GM19395 (cell line): ENCODE measurements around the gene GTF2IRD1.
"Not testable (repeated sequence)": the region's sequence is repeated elsewhere in the genome, so short reads cannot be mapped to it uniquely, and the experiment has no call there.

ENCODE experiments used
- ATAC-seq: cut with Tn5 transposase; IDR thresholded peaks from one replicate; pipeline ENCODE4 v1.9.1; 2021; ENCODE audit warnings: mild to moderate bottlenecking, moderate library complexity; ENCODE audit not compliant: unreplicated experiment

Gene GTF2IRD1

GRCh38 chr7:74544706-74545469, 91.2 kb downstream of the GTF2IRD1 start:
- ATAC-seq, result no peak

DNA sequence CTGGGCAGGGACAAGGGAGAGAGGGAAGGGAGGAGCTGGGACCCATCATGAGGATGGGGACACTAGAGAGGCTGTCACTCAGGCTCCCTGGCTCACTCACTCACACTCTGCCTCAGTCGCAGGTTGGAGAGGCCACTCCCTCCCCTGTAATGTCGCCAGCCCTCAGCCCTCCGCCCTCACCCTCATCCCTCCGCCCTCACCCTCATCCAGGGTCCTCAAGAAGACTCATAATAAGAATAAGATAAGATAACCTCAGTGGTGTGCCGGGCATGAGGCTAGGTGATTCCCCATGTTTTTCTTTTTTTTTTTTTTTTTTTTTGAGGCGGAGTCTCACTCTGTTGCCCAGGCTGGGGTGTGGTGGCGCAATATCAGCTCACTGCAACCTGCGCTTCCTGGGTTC, 92.2 kb downstream of the GTF2IRD1 start:
- ATAC-seq, result no peak

DNA sequence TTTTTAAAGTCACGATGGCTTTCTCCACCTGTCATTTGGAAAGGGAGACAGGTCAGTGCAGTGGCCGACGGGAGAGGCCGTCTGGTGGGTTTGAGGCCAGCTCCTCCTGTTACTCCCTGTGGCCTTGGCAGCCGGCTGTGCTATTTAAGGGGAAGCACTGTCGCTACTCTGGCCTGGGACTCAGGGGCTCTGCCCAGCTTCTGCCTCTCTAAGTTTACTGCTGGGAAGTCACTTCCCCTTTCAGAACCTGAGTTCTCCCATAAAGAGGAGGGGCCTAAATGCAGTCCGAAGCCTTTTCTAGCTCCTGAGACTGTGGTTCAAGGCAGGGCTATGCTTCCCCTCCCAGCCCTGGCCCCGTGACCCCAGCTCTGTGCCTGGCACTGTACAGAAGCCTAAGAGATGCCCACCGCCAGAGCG, 99.9 kb downstream of the GTF2IRD1 start:
- ATAC-seq, result not testable (repeated sequence)

DNA sequence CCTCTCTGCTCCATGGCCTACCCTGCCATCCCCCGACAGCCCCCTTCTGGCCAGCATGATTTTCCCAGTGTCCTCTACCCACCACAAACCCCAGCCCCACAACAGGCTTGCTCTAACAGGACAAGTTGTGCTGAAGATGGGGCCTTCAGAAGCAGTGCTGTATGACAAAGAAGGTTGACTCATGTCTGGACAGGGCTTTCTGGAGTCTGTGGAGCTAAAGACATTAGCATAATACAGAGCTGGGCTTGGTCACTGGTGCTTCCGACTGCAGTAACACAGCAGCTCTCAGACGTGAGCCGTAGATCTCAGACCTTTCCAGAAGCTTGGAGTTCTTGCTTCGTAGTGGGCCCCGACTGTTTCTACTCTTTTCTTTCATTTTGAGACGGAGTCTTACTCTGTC, 100.5 kb downstream of the GTF2IRD1 start:
- ATAC-seq, result no peak

- no peak for ATAC-seq
Measured at GRCh38 chr7:74560086-74560719, 106.5 kb downstream of the GTF2IRD1 start.

DNA sequence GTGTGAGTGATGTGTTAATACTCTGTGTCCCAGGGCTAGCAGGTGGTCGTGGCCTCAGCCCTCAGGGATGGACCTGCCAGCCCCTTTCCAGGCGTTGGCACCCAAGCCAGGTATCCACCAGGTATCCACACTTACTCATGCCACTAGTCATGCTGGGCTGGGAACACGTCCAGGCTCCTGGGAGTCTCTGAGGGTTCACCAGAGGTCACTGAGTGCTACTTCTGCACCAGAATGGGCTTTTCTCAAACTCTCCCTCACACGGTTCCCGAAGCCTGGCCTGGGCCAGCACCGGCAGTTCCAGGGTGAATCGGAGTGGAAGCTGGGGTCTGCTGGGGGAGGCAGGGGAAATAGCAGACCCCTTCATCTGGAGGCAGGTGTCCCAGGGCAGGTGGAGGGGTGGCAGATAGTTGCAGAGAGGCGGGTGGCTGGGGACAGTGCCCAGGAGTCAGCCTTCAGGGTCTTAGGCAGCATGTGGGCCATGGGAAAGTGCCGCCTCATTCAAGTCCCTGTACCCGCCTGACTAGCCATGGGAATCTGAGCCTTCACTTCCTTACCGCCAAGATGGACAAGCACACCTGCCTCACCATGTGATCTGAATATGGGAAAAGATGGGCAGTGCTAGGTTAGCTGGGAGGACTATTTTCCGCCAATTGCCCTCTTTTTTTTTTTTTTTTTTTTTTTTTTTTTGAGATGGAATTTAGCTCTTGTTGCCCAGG, 108.3 kb downstream of the GTF2IRD1 start:
- no peak for ATAC-seq

DNA sequence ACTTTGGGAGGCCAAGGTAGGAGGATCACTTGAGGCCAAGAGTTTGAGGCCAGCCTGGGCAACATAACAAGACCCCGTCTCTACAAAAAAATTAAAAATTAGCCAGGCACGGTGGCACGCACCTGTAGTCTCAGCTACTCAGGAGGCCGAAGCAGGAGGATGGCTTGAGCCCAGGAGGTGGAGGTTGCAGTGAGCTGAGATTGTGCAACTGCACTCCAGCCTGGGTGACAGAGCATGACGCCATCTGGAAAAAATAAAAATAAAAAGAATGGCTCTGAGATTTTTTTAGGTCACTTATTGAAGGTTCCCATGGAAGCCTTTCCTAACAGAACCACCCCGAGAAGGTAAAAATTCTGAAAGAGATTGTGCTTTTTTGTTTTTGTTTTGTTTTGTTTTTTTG, 109.9 kb downstream of the GTF2IRD1 start:
- ATAC-seq, result not testable (repeated sequence)

DNA sequence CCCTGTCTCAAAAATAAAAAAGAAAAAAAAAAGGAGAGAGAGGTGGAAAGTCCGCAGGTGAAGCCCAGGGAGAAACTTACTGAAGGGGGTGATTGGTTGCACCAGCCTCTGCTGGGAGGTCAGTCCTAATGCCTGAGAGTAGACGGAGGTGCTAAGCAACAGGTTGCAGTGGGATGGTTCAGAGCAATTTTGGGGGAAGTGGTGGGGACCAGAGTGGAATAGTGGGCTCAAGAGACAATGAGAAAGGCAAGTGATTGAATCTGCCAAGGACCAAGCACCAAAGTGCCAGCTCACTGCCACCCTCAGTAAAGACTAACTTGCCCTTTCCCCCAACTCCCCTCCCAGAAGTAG, 113.6 kb downstream of the GTF2IRD1 start:
- ATAC-seq, result no peak

DNA sequence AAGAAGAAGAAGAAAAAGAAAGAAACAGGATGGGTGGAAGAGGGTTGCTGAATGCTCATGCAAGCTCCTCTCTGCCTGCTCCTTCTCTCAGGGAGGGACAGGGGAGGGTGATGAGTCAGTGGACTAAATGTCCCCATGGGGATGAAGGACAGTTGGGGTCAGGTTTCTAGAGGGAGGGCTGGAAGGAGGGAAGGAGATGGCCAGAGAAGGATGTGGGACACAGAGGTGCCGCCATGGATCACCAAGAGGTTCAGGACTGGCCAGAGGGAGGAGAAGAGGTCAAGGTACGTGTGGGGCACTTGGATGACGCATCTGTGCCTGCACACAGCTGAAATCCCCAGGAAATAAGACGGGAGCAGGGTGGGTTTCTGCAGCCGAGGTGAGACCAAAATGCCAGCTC, 115.0 kb downstream of the GTF2IRD1 start:
- ATAC-seq, result no peak

GRCh38 chr7:74569501-74570075, 115.9 kb downstream of the GTF2IRD1 start:
- no peak for ATAC-seq

GRCh38 chr7:74570533-74571156, 116.9 kb downstream of the GTF2IRD1 start:
- no peak for ATAC-seq

DNA sequence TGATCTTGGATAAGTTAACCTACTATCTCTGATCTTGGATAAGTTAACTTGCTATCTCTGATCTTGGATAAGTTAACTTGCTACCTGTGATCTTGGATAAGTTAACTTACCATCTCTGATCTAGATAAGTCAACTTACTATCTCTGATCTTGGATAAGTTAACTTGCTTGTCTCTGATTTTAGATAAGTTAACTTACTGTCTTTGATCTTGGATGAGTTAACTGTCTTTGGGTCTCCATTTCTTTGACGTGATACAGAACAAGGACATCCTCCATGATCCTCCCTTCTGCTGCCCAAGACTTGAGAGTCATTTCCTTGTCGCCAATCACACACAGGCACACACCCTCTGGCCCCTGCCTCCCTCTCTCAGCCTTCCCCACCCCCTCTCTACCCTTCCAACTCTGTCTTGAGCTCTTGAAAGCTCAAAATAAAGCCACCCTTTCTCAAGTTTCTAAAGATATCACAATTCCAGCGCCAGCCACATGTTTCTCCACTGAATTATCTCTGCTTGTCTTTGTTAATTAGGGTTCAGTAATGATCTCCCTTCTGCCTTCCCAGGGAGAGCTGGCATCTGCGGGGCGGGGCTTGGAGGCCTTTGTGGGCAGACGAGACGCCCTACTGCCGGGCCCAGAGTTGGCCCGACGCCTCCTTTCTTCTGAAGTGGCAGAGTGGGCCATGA, 118.7 kb downstream of the GTF2IRD1 start:
- ATAC-seq, result no peak

DNA sequence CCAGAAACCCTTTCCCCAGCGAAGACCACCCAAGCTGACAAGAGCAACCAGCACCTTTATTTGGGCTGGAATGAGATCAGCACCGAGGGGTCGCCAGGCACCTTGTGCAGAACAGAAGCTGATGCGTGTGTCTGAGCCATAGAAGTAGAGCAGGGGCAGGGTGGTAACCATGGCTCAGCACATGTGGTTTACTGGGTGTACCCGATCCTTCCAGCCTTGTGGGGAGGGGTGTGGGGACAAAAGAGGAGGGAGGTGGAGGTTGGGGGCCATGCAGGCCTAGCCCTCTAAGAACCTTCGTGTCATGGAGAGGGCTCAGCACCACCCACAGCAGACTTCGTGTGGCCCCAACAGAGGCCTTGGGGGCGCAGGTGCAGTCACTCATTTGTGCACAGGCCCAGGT, 119.8 kb downstream of the GTF2IRD1 start:
- no peak for ATAC-seq

GRCh38 chr7:74575083-74575784, 121.5 kb downstream of the GTF2IRD1 start:
- no peak for ATAC-seq

DNA sequence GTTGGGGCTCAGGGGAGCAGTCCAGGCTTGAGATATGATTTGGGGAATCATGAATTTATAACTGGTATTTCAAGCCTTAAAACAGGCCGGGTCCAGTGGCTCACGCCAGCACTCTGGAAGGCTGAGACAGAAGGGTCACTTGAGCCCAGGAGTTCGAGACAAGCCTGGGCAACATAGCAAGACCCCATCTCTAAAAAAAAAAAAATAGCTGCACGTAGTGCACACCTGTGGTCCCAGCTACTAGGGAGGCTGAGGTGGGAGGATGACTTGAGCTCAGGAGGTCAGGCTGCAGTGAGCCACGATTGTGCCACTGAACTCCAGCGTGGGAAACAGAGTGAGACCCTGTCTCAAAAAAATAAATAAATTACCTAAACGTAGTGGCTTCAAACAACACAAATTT, 122.1 kb downstream of the GTF2IRD1 start:
- no peak for ATAC-seq

GRCh38 chr7:74579800-74580685, 126.3 kb downstream of the GTF2IRD1 start:
- no peak for ATAC-seq

DNA sequence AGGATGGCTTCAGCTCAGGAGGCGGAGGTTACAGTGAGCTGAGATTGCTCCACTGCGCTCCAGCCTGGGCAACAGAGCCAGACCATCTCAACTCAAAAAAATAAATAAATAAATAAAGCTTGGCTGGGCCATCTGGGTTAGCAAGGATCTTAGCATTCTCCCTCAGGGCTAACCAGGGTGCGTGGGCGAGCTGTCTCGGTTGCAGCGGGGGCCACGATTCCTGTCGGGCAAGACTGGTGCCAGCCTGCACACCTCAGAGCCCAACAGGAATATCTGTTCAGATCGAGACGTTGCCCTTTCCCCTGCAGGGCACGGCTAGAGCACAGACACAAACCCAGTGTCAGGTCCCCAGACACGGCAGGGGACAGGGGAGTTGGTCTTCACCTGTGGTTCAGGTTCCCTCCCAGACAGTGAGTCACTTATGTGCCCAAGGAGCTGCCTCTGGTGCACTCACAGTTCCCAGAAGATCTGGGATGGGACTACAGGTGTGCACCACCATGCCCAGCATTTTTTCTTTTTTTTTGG, 128.3 kb downstream of the GTF2IRD1 start:
- no peak for ATAC-seq

DNA sequence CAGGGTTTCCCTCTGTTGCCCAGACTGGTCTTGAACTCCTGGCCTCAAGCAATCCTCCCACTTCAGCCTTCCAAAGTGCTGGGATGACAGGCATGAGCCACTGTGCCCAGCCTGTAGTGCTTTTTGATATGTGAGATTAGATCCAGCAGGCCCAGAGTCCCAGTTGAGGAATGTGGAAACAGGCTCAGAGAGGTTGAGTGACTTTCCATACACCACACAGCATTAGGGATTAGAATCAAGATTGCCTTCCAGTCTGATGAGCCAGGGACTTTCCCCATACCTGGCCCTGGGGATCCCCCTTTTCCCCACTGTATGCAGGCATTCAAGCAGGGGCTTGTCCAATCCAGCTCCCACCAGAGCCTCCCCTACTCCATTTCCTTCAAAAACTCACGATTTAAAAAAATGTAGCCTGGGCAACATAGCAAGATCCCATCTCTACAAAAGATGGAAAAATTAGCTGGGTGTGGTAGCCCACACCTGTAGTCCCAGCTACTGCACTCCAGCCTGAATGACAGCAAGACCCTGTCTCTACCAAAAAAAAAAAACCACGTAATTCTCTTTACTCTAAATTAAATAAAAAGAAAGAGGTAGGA, 128.8 kb downstream of the GTF2IRD1 start:
- ATAC-seq, result no peak
